Calu3 (cell line): ENCODE data around the gene OR11A1. TPM values are rescaled to one million over a fixed set of nuclear protein-coding genes. Genes with fewer than 3 reads are reported as not detected.

ENCODE experiments used
- BruUV-seq: library from RNA; stranded (reverse); fragments of 400-500 nt; replicated peaks from 2 replicates; lab custom pipeline; 2021; lab: Mats Ljungman, UMichigan
- CTCF ChIA-PET: fragments of 300-600 bp; sonication (Branson Sonifier 250); formaldehyde crosslinking; loops from one replicate; lab custom pipeline; 2022; ENCODE audit warnings: antibody characterized with exemption; lab: Charles Lee
- DNase-seq: peaks from one replicate; pipeline ENCODE4 v3.0.0; 2022
- H3K27ac Mint-ChIP-seq: one replicate; pipeline ENCODE4 v1.8.0; 2022; ENCODE audit warnings: mixed read lengths; ENCODE audit not compliant: unreplicated experiment
- H3K27me3 Mint-ChIP-seq: one replicate; pipeline ENCODE4 v1.8.0; 2022; ENCODE audit warnings: mixed read lengths; ENCODE audit not compliant: unreplicated experiment
- H3K36me3 Mint-ChIP-seq: one replicate; pipeline ENCODE4 v1.8.0; 2022; ENCODE audit warnings: mild to moderate bottlenecking, moderate library complexity, mixed read lengths; ENCODE audit not compliant: insufficient read depth, unreplicated experiment
- H3K4me1 Mint-ChIP-seq: one replicate; pipeline ENCODE4 v1.8.0; 2022; ENCODE audit warnings: mild to moderate bottlenecking, low read depth, mixed read lengths; ENCODE audit not compliant: unreplicated experiment
- H3K4me3 Mint-ChIP-seq: one replicate; pipeline ENCODE4 v1.8.0; 2022; ENCODE audit warnings: mild to moderate bottlenecking, low read depth, moderate library complexity, mixed read lengths; ENCODE audit not compliant: unreplicated experiment
- H3K9me3 Mint-ChIP-seq: one replicate; pipeline ENCODE4 v1.8.0; 2022; ENCODE audit warnings: low read depth, mixed read lengths; ENCODE audit not compliant: unreplicated experiment
- intact Hi-C: fragments of 100-400 bp; cut with micrococcal nuclease; formaldehyde crosslinking; loops from one replicate; pipeline ENCODE4 v1.10.0; 2022; ENCODE audit not compliant: unreplicated experiment
- total RNA-seq: library from RNA; stranded (reverse); gene quantifications from 2 replicates; pipeline ENCODE4 v1.2.3, GENCODE V29; 2022
- TF ChIP-seq, protein P1 (sequence below): fragments of 200-600 bp; IDR thresholded peaks from one replicate; pipeline ENCODE4 v1.8.0; 2022; ENCODE audit warnings: antibody characterized with exemption; ENCODE audit not compliant: unreplicated experiment

Gene OR11A1
- total RNA-seq, 1 experiment from 2014 or later, result not detected

DNA sequence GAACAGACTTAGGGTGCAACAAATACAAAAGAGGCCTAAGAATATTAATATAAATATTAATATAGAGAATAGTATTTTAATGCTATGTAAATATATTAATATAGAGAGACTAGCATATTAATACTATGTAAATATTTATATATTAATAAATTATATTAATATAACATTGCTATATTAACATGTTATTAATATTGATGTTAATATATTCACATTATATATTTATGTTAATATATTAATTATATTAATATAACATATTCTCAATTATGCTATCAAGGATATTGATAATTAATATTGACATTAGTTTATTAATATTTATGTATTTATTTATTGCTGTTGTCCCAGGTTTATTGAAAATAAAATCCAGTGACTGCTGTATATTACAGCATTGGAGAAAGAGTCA is 32.0 kb upstream of the OR11A1 start:
- intact Hi-C loops, result no loop called here
- DNase-seq, result no peak
- H3K27ac Mint-ChIP-seq, result no peak overlapping the region
- no peaks in the 10 kb centered on the region for H3K27me3 Mint-ChIP-seq
- H3K4me1 Mint-ChIP-seq, result no peaks in the 10 kb centered on the region
- BruUV-seq, result no TSS peak
- no peaks in the 10 kb centered on the region for H3K9me3 Mint-ChIP-seq
- CTCF ChIA-PET, result interaction anchor here (0.7 kb wide), 1 partner anchor 24 kb away, joined by 4 read pairs; no protein-coding TSS in a partner anchor
- TF ChIP-seq, protein P1, sequence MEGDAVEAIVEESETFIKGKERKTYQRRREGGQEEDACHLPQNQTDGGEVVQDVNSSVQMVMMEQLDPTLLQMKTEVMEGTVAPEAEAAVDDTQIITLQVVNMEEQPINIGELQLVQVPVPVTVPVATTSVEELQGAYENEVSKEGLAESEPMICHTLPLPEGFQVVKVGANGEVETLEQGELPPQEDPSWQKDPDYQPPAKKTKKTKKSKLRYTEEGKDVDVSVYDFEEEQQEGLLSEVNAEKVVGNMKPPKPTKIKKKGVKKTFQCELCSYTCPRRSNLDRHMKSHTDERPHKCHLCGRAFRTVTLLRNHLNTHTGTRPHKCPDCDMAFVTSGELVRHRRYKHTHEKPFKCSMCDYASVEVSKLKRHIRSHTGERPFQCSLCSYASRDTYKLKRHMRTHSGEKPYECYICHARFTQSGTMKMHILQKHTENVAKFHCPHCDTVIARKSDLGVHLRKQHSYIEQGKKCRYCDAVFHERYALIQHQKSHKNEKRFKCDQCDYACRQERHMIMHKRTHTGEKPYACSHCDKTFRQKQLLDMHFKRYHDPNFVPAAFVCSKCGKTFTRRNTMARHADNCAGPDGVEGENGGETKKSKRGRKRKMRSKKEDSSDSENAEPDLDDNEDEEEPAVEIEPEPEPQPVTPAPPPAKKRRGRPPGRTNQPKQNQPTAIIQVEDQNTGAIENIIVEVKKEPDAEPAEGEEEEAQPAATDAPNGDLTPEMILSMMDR, result no peak
- H3K4me3 Mint-ChIP-seq, result no peak overlapping the region
- H3K36me3 Mint-ChIP-seq, result no peaks in the 10 kb centered on the region

DNA sequence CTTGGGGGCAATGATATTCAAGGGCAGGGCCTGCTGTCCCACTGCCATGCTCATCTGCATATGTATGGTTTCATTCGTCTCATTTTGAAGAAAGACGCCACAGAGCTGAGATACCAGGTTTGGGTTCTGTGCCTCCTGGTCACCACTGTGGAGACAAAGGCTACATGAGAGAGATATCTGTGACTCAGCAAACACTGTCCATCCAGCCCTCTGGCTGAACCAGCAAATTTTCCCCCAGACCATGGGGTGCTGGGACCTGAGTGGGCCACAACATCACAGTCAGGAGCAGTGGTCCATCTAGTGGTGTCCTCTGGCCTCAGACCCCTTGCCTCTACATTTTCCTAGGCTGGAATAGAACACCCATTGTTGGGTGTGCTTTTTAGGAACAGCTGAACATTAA is 30.8 kb upstream of the OR11A1 start, which contains the start of gene MAS1L:
Gene MAS1L, minus strand, starts transcription at position 297 of the 400 bp plus-strand sequence. Its CDS starts 54 bp downstream, at position 243.
- TF ChIP-seq, protein P1, result no peak
- Mint-ChIP-seq H3K4me1 (no peaks in the 10 kb centered on the region), H3K27ac (no peak within 1 kb of the TSS), H3K9me3 (no peaks in the 10 kb centered on the region), H3K36me3 (no peaks in the 10 kb centered on the region), H3K4me3 (no peak within 1 kb of the TSS), H3K27me3 (no peaks in the 10 kb centered on the region)
- CTCF ChIA-PET, result no interaction called here
- DNase-seq, result no peak
- intact Hi-C loops, result no loop called here
- no TSS peak for BruUV-seq

DNA sequence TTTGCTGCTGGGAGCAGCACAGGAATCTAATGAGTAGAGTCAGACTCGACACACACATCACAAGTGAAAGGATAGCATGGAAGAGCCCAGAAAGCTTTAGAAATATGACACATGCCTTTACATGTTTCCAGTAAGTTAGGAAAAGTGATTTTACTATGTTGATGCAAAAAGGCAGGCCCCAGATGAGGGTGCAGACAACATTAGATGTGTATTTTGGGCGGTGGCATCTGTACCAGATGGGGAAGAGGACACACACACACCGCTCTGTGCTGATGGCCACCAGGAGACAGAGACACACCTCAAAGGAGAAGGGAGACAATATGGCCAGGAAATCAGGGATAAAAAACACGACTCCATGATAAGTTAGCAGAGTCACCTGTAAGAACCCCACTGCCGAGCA is 30.3 kb upstream of the OR11A1 start:
- CTCF ChIA-PET, result no interaction called here
- intact Hi-C loops, result no loop called here
- DNase-seq, result no peak
- H3K9me3 Mint-ChIP-seq, result no peaks in the 10 kb centered on the region
- no TSS peak for BruUV-seq
- H3K27me3 Mint-ChIP-seq, result no peaks in the 10 kb centered on the region
- no peak overlapping the region for H3K4me3 Mint-ChIP-seq
- H3K27ac Mint-ChIP-seq, result no peak overlapping the region
- TF ChIP-seq, protein P1, result no peak
- no peaks in the 10 kb centered on the region for H3K4me1 Mint-ChIP-seq
- H3K36me3 Mint-ChIP-seq, result no peaks in the 10 kb centered on the region

DNA sequence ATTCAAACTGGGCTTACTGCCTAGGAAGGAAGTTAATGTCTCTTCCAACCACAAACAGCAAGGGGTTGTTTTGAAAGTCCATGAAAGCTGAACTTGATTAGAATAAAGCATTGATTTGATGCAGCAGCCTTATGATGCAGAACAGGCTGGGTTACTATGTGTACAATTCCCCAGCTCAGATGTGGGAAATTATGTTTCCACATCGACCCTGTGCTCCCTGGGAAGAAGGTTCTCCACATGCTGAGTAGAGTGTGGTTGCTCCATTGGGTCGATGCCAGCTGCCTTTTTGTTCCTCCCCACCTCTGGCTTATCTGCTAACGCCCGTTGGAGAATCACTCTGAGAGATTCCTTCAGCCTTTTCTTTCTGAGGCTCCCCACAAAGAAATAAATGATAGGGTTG is 29.7 kb upstream of the OR11A1 start:
- Mint-ChIP-seq H3K4me1 (no peaks in the 10 kb centered on the region), H3K9me3 (no peaks in the 10 kb centered on the region), H3K27ac (no peak overlapping the region), H3K27me3 (no peaks in the 10 kb centered on the region), H3K36me3 (no peaks in the 10 kb centered on the region), H3K4me3 (no peak overlapping the region)
- TF ChIP-seq, protein P1, result no peak
- DNase-seq, result no peak
- BruUV-seq, result no TSS peak
- intact Hi-C loops, result no loop called here
- CTCF ChIA-PET, result interaction anchor here (0.8 kb wide), 1 partner anchor 190 kb away, joined by 5 read pairs; no protein-coding TSS in a partner anchor
